ENCODE results near the gene CAPN6.

Gene CAPN6

GRCh38 chrX:111284631-111285293 lies 14.5 kb upstream of the CAPN6 start:
- no peak overlapping the region for H3K4me3 ChIP-seq (ENCODE audit: low read depth, low read length)
- TF ChIP-seq CTCF (IDR thresholded peaks at IDR 0.05; ENCODE audit: insufficient read depth, low read depth, low read length, missing control alignments) = no peak
- DNase-seq (ENCODE audit: low read depth) = no peak

- no peak overlapping the region for H3K4me3 ChIP-seq (ENCODE audit: low read depth, low read length)
- no peak for DNase-seq (ENCODE audit: low read depth)
- TF ChIP-seq CTCF (IDR thresholded peaks at IDR 0.05; ENCODE audit: insufficient read depth, low read depth, low read length, missing control alignments) = no peak
These were observed 13.2 kb upstream of the CAPN6 start for GRCh38 chrX:111283446-111283845.

GRCh38 chrX:111282991-111283390 lies 12.7 kb upstream of the CAPN6 start:
- no peak for DNase-seq (ENCODE audit: low read depth)
- TF ChIP-seq CTCF (IDR thresholded peaks at IDR 0.05; ENCODE audit: insufficient read depth, low read depth, low read length, missing control alignments) = no peak
- no peak overlapping the region for H3K4me3 ChIP-seq (ENCODE audit: low read depth, low read length)

- no peak overlapping the region for H3K4me3 ChIP-seq (ENCODE audit: low read depth, low read length)
- DNase-seq (ENCODE audit: low read depth) = no peak
- no peak for TF ChIP-seq CTCF (IDR thresholded peaks at IDR 0.05; ENCODE audit: insufficient read depth, low read depth, low read length, missing control alignments)
These were observed 11.9 kb upstream of the CAPN6 start for GRCh38 chrX:111282139-111282538.

- DNase-seq (ENCODE audit: low read depth) = no peak
- no peak overlapping the region for H3K4me3 ChIP-seq (ENCODE audit: low read depth, low read length)
- TF ChIP-seq CTCF (IDR thresholded peaks at IDR 0.05; ENCODE audit: insufficient read depth, low read depth, low read length, missing control alignments) = no peak
These were observed 1.8 kb downstream of the CAPN6 start for GRCh38 chrX:111268506-111268905.

- TF ChIP-seq CTCF (IDR thresholded peaks at IDR 0.05; ENCODE audit: insufficient read depth, low read depth, low read length, missing control alignments) = no peak
- no peak for DNase-seq (ENCODE audit: low read depth)
- H3K4me3 ChIP-seq (ENCODE audit: low read depth, low read length) = no peak overlapping the region
These were observed 4.8 kb downstream of the CAPN6 start for GRCh38 chrX:111265486-111265885.

GRCh38 chrX:111264385-111264784 lies 5.9 kb downstream of the CAPN6 start:
- no peak overlapping the region for H3K4me3 ChIP-seq (ENCODE audit: low read depth, low read length)
- TF ChIP-seq CTCF (IDR thresholded peaks at IDR 0.05; ENCODE audit: insufficient read depth, low read depth, low read length, missing control alignments) = no peak
- DNase-seq (ENCODE audit: low read depth) = no peak

Measured in GM12865 (cell line).